NAMALWA (cell line): ENCODE measurements around the gene CRTAC1.

Experiments
- DNase-seq: peaks from one replicate; pipeline ENCODE4 v3.0.0-alpha.2; 2015; ENCODE audit warnings: low spot score

Gene CRTAC1

DNA sequence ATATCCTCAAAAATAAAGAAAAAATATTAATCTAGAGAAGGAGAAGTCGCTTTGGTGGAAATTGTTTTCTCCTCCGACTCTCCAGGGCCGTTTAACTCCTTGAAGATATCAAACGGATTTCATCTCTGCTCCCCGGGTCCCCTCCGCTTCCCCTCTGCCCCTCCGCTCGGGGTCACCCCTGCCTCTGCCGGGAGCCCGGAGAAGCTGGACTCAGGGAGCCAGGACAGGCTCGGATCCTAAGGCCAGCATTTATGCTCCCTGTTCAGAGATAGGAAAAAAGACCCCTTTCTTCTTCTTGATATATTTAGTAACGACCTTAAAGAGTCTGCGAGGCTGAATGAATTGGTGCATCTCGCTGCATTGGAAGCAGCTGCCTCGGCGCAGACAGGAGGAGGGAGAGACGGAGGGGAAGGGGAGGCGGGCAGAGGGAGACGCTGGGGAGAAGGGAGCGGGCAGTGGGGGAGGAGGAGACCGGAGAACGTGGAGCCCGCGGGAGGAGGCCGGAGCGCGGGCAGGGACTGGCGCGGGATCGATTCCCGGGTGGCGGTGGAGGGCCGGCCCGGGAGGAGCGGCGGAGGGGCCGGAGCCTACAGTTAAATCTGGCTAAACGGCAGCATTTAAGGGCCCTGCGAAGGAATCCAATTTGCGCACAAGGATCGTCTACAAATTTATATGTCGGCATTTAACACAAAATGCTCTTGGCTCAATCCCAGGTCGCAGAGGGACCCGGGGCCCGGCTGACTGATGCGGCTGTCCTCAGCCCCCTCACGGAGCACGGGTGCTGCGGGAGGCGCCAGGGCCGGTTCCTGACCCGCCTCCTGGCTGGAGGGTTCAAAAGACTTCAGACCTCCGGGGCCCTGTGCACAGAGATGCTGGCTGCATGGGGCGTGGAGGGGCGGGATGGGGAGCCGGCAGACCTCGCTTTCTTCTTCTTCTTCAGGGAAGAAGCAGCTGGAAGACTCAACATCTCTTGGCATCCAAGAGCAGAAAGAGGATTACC is 55.6 kb downstream of the CRTAC1 start:
- no peak for DNase-seq

DNA sequence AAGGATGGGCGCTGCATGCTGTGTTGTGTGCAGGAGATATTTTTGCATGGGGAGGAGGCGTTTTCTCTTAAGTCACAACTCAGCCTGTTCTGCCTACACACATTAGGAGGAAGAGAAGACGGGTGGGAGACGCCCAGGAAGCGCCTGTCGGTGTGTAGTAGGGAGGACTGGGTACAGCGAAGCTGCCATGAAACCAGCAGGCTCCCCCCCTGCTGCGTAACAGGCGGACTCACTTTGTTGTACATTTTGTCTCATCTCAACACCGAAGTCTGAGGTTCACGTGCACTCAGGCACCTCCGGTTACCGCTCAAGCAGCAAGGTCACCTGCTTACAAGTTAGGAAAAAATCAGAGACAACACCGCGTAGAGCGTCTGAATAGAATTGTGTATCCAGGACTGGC is 56.3 kb downstream of the CRTAC1 start:
- no peak for DNase-seq

DNA sequence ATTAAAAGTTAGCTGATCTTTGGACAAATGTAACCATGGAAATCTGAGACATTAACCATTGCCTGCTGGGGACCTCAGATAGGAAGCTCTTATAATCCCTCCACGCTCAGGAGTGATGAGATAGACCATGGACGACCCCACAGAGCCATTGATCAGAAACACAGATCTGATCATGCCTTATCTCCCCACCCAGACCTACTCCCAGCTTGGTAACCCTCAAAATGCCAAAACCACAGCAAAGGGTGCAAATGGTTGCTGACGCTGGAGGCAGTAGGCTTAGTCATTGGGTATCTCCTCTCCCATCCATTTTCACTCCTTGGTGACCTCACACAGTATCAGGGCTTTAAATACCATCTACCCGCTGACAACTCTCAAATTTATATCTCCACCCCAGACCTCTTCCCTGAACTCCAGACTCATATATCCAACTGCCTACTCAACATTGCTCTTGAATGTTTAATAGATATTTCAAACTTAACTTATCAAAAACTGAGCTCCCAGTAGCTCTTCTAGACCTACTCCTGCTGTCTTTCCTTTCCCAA is 60.8 kb downstream of the CRTAC1 start:
- DNase-seq, result no peak

DNA sequence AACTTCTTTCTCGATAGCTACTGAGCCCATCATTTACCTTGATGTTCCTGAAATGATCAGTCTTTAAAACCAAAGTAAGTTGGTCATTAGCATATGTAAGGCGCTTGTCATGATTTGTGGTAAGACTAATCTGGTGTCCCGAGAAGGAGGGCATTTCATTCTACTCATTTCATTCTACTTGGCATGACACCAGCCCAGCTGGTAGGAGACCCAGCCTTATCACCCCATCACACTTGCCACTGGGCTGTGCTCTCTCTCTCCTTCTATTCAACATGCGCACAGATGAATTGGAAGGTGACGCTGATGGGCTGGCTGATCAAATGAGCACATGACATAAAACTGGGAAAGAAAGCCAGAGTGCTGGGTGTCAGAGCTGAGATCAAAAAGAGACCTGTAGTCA is 65.7 kb downstream of the CRTAC1 start:
- DNase-seq, result no peak

DNA sequence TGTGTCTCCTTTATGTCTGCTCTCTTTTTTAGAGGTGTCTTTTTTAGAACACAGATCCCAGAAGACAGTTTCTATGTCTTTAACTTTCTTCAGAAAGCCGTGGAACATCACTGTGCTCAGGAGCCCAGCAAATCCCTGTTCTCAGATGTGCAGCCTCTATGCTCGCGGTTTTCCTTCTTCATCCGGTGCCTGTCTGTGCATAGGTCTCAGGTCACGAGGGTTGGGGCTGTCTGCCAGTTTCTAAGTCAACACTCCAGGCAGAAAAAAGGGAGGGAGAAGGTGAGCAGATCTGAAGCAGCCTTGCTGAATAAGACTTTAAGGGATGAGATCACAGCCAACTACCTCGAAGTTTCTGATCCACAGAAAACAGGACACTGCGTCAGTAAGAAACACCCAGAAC is 68.5 kb downstream of the CRTAC1 start:
- DNase-seq, result no peak

DNA sequence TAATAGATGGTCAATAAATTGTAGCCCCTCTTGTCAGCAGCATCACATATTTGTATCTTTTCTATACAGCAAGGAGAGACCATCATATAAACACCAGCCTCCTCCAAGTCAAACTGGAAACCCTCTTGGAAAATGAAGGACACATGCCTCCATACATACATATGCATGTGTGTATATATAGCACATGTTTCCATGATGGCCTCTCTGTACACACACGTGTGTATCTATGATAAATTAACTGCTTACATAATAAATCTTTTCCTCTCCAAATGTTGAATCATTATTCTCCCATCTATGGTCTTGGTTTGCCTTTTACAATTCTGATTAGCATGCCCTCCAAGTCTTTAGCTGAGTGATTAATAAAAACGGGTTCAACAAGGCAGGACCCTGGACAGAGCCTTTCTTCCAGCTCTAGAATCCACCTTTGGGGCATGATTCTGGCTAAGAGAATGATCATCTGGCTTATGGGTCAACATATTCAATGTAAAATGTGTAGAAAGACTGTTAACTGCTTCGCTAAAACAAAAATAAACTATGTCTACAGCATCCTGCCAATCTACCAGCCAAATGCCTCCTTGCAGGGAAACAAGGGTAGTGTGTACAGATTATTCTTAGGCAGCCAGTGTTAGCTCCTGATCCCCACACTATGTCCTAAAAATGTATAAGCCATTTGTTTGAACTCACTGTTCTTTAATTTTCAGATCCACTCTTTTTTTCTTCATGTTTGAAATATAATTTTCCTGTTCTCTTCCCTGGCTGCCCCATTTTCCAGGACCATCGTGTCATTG is 70.0 kb downstream of the CRTAC1 start:
- DNase-seq, result no peak

DNA sequence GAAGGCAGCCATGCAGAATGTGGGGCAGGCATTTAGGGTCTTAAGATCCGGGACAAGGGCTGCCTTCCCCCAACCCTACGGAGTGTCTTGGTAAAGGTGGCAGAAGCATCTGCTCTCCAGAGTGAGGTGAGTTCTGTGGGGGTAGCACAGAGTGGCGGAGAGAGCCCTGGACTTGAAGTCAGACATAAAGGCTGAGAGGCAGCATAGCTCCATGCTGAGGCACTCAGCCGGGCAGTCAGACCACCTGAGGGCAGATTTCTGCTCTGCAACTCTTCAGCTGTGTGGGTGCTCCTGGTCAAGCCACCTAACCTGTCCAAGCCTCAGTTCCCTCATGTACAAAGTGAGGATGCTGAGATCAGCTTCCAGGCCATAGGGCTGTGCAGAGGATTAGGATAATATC is 81.0 kb downstream of the CRTAC1 start:
- DNase-seq, result no peak

DNA sequence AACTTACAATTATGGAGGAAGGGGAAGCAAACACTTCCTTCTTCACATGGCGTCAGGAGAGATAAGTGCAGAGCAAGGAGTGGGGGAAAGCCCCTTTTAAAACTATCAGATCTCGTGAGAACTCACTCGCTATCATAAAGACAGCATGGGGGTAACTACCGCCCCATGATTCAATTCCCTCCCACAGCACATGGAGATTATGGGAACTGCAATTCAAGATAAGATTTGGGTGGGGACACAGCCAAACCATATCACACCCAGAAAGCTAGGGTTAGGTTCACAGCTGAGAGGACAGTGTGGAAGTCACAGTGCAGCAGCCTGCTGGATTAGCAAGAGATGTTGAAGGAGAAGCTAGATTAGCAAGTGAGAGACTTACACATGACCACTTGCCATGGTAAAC is 81.6 kb downstream of the CRTAC1 start:
- no peak for DNase-seq

DNA sequence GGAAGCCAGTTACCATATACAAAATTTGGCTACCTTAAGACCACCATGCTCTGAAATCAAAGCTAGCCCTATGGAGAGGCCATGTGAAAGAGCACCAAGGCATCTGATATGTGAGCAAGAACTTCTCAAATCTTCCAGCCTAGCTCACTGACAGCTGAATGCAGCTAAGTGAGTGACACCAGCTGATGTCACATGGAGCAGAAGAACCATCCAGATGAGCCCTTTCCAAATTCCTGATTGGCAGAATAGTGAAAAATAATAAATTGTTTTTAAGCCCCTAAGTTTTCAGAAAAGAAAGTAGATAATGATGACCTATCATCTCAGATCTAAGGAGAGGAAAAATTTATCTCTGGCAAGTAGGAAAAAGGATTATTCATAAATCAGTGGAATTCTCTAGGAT is 85.6 kb downstream of the CRTAC1 start:
- DNase-seq, result no peak

DNA sequence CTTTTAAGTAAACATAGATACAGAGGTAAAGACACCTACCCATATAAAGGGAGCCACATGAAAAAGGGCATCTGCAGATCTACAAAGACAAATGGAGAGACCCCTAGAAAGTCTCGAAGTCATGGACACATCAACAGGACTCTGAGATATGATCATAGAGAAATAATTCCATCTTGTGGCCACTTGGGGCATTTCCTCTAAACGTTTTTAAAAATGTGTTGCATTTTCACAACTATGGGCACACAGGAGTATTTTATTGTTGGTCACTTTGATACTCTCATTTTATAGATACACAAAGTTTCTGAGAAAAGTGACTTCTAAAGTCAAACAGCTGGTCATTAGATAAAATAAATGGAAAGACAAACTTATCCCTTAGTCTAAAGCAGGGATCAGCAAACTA is 87.1 kb downstream of the CRTAC1 start:
- DNase-seq, result peak; percentile 32

DNA sequence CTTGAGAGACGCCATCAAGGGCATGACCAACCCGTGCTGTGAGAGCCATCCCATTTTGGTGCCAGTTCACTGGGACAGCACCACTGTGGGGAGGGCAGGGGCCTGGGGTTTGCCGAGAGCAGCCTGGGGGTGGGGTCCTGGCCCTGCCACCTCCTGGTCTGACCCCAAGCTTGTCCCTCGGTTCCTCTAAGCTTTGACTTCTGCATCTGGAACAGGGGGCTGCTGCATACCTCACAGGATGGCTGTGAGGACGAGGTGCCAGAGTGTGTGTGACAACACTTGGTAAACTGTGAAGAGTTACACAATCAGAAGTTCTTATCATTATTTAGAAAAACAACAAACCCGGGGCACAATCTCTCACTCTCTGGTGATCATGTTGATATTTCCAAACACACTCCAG is 89.9 kb downstream of the CRTAC1 start:
- no peak for DNase-seq

DNA sequence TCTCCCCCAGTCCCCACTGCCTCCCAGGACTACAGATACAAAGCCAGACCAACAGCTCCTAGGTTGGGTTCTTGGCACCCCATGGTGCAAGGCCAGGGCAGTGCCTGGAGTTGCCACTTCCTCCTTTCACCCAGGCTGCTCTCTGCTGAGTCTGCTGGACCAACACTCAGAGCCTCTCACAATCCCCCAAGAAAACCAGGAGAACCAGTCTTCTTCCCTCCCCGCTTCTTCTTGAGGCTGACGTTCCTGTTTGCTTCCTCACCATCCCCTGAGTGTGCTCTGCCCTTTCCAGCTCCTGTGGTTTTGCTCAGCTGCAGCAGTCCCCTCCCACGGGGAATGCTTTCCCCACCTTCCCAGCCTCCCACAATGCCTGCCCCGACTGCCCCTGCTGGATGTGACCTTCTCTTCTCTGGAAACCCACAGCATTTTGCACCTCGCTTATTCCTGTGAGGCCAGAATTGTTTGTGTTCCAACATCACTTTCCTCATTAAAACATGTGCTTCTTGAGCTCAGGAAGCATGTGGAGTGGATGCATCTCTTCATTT is 90.9 kb downstream of the CRTAC1 start:
- no peak for DNase-seq

DNA sequence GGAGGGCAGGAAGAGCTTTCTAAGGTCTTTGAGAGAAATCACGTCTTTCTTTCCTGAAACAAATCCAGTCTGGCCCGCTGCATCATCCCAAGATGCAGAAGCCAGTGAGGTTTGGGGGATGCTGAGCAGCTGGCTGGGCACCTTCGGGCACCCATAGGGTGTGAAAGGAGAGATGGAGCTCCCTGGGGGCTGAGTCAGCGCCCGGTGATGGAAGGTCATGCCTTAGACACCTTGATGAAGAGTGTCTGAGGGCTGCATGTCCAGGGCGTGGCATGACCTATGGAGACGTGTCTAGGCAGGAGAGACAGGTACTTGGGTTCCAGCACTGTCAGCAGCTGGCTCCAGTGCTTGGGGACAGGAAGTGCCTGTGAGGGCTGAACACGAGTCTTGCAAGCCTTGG is 92.5 kb downstream of the CRTAC1 start:
- DNase-seq, result no peak

DNA sequence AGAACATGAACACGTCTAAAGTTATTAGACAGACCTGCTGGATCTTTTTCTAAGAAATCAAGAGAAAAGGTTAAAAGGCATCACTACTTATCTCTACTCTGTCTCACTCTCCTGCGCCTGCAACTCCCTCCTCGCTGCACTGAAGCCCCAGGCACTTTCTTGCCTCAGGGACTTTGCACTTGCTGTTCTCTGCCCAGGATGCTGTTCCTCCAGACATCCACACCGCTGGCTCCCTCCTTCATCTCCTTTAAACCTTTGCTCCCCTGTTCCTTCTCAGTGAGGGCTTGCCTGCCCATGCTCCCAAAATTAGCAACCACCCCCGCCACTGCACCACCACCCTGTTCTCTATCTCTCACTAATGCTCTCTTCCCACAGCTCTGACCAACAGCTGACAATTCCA is 93.4 kb downstream of the CRTAC1 start:
- no peak for DNase-seq

DNA sequence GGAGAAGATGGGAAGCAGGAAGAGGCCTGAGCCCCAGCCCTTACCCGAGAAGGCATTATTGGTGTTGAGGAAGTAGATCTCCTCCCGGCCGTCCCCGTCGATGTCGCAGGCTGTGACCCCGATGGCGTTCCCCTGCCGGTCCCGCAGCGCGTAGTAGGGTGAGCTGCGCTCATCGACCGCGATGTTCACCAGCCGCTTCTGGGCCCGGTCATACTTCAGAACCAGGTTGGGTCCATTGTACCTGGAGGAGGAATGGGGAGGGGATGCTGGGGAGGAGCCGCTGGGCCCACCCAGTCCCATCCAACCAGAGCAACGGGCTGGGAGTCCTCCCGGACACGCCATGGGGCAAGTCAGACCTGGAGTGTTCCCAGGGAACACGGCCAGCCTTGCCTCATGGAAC is 94.3 kb downstream of the CRTAC1 start:
- DNase-seq, result no peak

DNA sequence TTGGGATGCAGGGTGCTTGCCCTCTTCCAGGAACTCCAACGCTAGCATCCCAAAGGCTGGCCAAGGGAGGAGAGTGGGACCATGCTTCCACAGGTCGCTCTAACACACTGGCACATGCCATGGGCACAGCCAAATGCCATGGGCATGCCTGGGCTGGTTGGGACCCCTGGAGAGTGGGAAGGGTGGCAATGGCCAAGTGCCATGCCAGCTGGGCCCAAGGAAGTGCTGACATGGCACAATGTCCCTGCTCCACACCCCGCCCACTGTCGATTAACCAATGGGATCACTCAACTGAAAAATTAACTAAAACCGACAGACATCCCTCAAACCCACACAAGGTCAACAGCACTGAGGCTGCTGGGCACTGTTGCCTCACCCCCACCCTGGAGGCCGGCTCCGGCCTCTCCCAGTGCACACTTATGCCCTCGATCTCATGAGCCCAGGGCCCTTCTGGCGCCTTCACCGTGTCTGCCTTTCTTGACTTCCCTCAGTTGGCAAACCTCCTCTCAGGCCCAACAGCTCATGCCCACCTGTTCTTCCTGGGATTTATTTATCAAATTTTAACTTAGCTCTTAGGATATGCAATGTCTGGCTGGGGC is 97.4 kb downstream of the CRTAC1 start:
- no peak for DNase-seq

DNA sequence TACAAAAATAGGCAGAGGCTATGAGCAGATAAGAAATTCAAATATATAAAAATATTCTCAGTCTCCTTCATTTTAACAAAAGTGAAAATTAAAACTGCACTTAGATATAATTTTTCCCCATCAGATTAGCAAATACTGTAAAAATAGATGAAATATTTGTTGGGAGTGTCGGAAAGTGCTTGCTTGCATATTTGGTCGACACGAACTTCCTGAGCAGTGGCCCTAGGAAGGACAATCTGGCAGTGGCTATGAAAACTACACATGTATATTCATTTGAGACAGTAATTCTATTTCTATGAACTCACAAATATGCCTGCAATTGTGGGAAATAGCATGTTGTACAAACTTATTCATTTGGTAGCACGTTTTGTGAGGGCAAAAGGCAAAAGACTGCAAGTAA is 99.4 kb downstream of the CRTAC1 start:
- no peak for DNase-seq

DNA sequence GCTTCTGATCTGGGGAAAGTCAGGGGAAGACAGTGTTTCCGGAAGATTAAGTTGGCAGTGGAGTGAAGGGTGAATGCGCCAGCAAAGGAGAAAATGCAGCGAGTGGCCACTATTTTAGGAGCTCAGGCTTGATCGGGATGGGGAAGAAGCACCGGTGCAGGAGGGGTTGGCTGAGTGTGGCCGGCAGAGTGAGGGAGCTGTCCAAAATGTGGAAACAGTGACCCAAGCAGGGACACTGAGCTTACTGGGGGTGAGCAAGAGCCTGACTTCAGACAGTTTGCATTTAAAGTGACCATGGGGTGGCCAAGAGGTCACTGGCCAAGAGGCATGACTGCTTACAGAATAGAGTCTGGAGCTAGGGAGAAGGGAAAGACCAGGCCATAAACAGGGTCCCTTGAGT is 101.5 kb downstream of the CRTAC1 start:
- no peak for DNase-seq

DNA sequence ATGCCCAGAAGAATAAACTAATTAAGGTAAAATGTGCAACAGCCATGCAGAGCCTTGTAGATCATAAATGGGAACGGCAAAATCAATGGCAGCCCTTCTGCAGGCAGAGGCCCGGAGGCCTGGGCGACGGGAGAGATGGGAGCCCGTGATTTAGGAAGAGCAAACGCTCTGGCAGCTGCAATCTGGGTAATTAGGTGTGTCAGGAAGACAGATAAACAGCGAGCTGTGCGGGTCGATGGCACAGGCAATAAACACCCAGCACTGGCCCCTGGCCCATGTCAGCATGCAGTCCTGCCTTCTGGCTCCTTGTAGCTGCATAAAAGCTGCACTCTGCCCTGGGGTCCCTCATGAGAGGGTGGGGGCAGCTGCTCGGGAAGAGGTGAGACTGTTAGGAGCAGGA is 102.8 kb downstream of the CRTAC1 start:
- no peak for DNase-seq

DNA sequence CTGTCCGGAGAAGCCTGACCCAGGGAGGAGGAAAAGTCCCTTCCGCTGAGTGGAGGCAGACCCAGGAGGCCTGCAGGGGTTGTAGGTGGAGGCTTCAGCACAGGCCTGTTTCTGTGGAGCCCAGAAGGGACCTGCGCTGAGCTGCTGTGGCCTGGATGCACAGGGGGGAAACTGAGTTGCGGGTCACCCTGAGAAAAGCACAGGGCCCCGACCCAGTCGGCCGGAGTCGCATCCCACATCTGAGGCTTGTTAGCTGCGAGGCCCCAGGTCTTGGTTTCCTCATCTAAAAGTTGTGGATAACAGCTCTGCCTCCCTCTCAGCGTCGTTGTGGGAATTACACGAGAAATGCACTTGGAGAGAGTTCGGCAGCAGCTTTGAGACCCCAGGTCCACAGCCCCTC is 104.4 kb downstream of the CRTAC1 start:
- DNase-seq, result no peak

DNA sequence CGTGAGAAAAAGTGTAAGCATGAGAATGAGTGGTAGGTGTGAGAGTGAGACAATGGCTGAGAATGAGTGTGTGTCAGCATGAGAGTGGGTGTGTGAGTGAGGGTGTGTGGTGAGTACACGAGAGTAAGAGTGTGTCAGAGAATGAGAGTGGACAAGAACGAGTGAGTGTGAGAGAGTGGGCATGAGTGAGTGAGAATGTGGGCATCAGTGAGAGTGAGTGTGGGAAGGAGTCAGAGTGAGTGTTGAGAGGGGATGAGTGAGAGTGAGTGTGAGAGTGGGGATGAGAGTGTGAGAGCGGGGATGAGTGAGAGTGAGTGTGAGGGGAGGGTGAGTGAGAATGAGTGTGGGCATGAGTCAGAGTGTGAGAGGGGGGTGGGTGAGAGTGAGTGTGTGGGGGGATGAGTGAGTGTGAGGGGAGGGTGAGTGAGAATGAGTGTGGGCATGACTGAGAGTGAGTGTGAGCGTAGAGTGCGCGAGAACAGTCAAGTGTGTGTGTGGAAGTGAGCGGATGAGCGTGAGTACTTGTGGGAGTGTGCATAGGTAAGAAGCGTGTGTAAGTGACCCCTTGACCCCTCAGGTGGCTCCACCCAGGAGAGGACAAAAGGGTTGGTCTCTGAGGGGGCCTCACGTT is 105.0 kb downstream of the CRTAC1 start:
- DNase-seq, result no peak

DNA sequence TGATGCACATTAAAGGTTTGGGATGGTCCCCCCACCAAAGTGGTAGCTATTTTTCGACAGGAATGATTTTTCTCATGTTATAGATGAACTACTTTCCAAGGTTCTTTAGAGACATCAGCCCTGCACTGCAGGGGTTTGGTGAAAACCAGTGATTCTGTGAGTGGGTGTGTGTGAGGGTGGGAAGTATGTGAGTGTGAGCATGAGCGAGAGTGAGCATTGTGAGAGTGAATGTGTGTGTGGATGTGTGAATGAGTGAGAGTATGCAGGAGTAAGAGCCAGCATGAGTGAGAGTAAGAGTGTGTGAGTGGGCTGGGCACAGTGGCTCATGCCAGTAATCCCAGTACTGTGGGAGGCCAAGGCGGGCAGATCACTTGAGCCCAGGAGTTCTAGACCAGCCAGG is 105.7 kb downstream of the CRTAC1 start:
- no peak for DNase-seq
